AG09319 (cell line): ENCODE data around the gene SFXN1.
A peak's percentile ranks its signal among the peaks of the same experiment; 100 is the strongest.

Experiments used
- DNase-seq: peaks from one replicate; pipeline ENCODE4 v3.0.0-alpha.2; 2010; ENCODE audit warnings: low read depth; ENCODE audit errors: extremely low read depth
- TF ChIP-seq, protein P1 (sequence below): IDR thresholded peaks from 2 replicates; pipeline ENCODE4 v1.5.1; 2011; ENCODE audit warnings: low read depth, mild to moderate bottlenecking, inconsistent platforms, low read length, moderate library complexity

SFXN1 gene, protein sequence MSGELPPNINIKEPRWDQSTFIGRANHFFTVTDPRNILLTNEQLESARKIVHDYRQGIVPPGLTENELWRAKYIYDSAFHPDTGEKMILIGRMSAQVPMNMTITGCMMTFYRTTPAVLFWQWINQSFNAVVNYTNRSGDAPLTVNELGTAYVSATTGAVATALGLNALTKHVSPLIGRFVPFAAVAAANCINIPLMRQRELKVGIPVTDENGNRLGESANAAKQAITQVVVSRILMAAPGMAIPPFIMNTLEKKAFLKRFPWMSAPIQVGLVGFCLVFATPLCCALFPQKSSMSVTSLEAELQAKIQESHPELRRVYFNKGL

DNA sequence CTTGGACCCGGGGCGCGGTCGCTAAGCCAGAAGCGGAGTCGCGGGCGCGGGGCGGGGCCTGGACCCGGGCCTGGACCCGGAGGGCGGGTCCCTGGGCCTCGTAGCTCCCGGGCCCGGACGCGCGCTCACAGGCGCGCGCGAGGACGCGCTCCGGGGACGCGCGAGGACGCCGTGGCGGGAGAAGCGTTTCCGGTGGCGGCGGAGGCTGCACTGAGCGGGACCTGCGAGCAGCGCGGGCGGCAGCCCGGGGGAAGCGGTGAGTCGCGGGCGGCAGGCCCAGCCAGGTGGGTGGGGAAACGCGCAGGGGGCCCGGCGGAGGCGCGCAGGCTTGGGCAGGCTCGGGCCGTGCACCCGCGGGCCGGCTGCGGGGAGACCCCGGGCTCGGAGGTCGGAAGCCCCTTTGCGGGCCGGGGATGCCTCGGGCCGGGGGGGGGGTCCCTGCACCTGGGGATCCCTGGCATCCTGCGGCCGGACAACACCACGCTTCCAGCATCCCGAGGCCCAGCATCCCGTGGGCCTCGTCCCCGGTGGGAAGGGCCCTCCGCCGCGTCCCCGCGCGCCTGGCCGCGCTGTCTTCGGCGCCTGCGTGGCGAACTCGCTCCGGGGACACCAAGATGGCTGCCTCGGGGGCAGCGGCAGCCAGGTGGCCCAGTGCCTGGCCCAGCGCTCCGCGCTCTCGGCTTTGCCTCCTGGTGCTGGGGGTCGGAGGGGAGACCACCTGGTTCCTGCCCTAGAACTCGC is at the start of gene SFXN1:
TSS of gene SFXN1 (plus strand) at position 177 of the 741 bp plus-strand sequence. CDS start 13,544 bp downstream, outside the sequence.
- peak; percentile 20 for DNase-seq
- TF ChIP-seq, protein P1, sequence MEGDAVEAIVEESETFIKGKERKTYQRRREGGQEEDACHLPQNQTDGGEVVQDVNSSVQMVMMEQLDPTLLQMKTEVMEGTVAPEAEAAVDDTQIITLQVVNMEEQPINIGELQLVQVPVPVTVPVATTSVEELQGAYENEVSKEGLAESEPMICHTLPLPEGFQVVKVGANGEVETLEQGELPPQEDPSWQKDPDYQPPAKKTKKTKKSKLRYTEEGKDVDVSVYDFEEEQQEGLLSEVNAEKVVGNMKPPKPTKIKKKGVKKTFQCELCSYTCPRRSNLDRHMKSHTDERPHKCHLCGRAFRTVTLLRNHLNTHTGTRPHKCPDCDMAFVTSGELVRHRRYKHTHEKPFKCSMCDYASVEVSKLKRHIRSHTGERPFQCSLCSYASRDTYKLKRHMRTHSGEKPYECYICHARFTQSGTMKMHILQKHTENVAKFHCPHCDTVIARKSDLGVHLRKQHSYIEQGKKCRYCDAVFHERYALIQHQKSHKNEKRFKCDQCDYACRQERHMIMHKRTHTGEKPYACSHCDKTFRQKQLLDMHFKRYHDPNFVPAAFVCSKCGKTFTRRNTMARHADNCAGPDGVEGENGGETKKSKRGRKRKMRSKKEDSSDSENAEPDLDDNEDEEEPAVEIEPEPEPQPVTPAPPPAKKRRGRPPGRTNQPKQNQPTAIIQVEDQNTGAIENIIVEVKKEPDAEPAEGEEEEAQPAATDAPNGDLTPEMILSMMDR = no peak

DNA sequence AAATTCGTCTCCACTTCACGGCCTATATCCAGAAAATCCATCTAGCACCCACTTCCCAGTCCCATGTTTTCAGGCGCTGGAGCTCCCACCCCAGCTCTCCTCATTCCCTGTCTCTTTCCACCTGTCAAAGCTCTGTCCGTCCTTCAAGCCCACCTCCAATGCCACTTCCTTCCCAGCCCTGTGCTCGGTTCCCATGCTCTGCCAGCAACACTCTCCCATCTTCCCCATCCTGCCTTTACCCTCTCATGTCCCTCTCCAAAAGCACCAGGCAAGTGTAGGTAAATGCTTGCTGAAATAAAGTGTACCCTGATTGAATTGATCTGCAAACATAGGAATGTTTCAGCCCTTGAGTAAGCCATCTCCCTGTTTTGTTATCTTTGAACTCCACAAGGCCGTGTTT is 43.6 kb upstream of the SFXN1 start:
- TF ChIP-seq, protein P1 = no peak
- no peak for DNase-seq

DNA sequence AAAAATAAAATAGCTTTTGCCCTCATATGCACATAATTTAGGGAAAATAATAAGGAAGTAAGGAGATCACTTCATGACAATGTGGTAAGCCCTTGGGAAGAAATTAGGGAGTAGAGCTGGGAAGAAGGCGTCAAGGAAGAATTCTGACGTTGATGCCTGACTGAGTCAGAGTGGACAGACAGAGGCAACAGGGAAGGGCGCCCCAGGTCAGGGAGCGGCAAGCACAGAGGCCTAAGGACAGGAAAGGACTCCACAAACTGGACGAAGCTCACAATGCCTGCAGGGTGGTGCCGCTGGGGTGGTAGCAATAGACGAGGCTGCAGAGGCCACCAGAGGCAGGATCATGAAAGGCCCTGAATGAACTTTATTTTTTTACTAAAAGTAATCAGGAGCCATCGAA is 42.0 kb upstream of the SFXN1 start:
- no peak for DNase-seq
- TF ChIP-seq, protein P1 = no peak

DNA sequence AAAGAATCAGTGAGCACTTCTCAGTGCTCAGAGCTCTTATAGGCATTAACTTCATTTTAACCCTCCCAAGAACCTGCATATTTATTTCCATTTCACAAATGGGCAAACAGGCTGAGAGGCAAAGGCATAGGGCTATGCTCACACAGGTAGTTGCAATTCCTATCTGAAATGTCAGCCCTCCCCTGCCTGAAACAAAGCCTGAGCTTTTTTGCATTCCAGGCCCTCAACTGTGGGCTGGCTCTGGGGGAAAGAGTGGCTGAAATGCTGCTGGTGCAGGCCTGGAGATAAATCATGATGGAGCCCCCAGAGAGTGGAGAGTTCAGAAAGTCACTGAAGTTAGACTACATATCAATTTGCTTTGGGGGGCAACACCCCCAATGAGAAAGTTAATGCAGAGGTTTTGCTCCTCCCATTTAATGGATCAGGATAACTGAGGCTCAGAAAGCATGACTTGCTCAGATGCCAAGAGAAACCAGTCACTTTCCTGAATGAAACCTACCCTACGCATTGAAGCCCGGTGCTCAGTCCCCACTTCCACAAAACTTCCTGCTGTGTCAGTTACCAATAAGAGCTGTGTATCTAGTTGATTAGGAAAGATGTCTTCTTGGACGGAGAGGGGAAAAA is 40.0 kb upstream of the SFXN1 start:
- TF ChIP-seq, protein P1 = no peak
- DNase-seq = no peak

DNA sequence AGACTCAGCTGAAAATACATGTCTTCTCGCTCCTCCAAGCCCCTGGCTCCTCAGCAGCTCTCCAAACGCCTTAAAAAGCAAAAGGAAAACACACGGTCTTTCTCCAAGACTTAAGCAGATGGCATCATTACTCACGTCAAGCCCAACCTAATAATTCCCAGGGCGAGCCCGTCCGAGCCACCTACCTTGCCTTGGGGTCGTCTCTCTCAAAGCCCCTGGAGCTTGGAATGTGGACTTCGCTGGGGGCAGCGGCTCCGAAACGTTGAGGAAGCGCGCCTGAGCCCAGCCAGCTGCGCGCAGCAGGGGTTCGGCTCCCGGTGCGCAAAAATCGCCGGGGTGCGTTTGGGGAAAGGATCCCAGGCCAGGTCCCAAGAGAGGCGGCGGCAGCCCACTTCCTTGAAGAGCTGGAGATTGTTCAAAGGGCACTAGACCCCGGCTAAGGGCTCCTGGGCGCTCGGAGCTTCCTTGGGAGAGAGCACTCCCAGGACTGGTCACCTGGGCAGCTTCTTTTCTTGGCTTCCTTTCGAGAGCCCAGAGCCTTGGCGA is 34.8 kb upstream of the SFXN1 start:
- DNase-seq = no peak
- TF ChIP-seq, protein P1 = no peak

DNA sequence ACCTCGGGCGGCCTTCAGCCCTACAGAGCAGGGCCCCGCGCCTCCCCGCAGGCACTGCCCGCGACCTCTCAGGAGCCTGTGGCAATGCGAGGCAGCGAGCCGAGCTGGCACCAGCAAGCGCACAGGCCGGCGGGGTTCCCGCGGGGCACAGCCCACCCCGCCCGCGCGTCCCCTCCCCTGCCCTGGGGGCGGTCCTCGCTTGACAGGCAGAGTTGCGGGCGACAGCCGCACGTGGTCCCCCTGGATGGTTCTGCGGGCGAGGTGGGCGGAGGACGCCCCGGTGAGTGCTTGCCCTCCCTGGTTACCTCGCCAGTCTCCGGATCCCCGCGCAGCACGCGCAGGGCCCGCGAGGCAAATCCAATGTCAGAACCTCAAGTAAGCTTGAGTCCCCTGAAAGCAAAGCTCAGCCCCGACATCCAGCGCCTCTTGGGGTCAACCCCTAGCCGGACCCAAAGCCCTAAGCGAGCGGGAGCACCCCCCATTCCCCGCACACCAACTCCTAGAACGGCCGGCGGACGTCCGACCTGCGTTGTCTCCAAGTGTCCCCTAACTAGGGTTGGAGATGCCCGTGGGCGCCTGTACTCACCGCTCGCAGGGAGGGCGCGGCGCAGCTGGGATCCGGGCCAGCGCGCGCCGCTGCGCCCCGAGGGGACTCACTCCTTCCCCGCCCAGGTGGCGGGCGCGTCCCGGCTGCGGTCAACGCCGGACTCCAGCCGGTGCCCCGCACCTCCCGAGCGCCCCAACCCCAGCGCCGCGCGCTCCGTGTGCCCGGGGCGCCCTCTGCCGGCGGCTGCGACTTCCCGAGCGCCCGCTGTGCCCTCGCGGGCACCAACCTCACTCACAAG is 34.1 kb upstream of the SFXN1 start, which contains the start of gene DRD1:
TSS of gene DRD1 (minus strand) at position 123 of the 845 bp plus-strand sequence. CDS start 1,083 bp downstream, outside the sequence.
- TF ChIP-seq, protein P1 = peak; percentile 34
- no peak for DNase-seq
